Measurements from ENCODE around the gene UROD. TPM values are rescaled to one million over a fixed set of nuclear protein-coding genes. Genes with fewer than 3 reads are reported as not detected.
A peak's percentile ranks its signal among the peaks of the same experiment; 100 is the strongest.
"Not testable (repeated sequence)": the region's sequence is repeated elsewhere in the genome, so short reads cannot be mapped to it uniquely, and the experiment has no call there.

Gene UROD
- total RNA-seq, 4 donors from 2014 or later = 84.3 to 90.2 (median 89.3) TPM

DNA sequence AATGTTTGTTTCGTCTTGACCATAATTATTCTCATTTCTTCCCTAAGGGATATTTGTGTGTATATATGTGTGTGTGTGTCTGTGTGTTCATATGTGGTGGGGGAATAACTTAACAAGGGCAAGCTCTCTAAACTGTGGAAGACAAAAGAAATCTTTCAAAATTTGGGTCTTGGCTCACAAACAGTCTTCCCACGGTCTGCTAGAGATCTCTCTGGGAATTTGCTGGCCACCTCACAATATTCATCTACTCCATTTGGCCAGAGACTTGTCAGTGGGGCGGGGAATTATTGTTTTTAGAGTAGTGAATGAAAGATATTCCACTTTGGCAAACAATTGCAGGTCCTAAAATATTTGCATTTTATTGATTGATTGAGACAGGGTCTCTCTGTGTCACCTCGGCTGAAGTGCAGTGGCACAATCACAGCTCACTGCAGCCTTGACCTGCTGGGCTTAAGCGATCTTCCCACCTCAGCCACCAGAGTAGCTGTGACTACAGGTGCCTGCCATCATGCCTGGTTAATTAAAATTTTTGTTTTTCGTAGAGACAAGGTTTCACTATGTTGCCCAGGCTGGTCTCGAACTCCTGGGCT is 17.6 kb upstream of the UROD start:
- no peak for DNase-seq (ENCODE audit: extremely low spot score)
- H3K9me3 ChIP-seq = no peaks in the 10 kb centered on the region
- intact Hi-C loops (cut with DNase I) = no loop called here
- no peaks in the 10 kb centered on the region for H3K27me3 ChIP-seq
- WGBS = 75% methylated on average over 7 of the region's 7 CpGs
- H3K27ac ChIP-seq (replicated peaks in 1 of 4) = no peak overlapping the region
- H3K4me3 ChIP-seq = no peak overlapping the region
- no peaks in the 10 kb centered on the region for H3K4me1 ChIP-seq
- no peaks in the 10 kb centered on the region for H3K36me3 ChIP-seq
- TF ChIP-seq POLR2A (IDR thresholded peaks at IDR 0.05; ENCODE audit: low read depth) (no peak), EP300 (IDR thresholded peaks at IDR 0.05) (no peak), POLR2AphosphoS5 (IDR thresholded peaks at IDR 0.05) (no peak), CTCF (IDR thresholded peaks at IDR 0.05) (no peak)

DNA sequence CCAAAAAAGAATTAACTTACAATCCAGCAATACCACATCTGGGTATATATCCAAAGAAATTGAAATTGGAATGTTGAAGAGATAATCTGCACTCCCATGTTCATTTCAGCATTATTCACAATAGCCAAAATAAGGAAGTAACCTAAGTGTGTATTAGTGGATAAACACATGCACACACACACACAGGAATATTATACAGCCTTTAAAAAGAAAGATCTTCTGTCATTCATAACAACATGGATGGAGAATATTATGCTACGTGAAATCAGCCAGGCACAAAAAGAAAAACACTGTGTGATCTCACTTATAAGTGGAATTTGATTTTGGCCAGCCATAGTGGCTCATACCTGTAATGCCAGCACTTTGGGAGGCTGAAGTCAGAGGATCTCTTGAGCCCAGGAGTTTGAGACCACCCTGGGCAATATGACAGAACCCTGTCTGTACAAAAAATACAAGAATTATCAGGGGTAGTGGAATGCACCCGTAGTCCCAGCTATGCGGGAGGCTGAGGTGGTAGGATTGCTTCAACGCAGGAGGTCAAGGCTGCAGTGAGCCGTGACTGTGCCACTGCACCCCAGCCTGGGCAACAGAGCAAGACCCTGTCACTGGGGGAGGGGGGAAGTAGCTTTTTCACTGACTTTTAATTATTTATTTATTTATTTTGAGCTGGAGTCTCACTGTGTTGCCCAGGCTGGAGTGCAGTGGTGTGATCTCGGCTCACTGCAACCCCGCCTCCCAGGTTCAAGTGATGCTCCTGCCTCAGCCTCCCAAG is 16.4 kb upstream of the UROD start:
- intact Hi-C loops (cut with DNase I) = no loop called here
- no peak for TF ChIP-seq CTCF (IDR thresholded peaks at IDR 0.05)
- TF ChIP-seq EP300 (IDR thresholded peaks at IDR 0.05) = no peak
- TF ChIP-seq POLR2AphosphoS5 (IDR thresholded peaks at IDR 0.05) = no peak
- no peak for TF ChIP-seq POLR2A (IDR thresholded peaks at IDR 0.05; ENCODE audit: low read depth)
- Histone ChIP-seq H3K36me3 (no peaks in the 10 kb centered on the region), H3K4me1 (no peaks in the 10 kb centered on the region), H3K9me3 (no peaks in the 10 kb centered on the region), H3K4me3 (no peak overlapping the region), H3K27ac (replicated peaks in 1 of 4) (no peak overlapping the region), H3K27me3 (no peaks in the 10 kb centered on the region)
- 94% methylated on average over 7 of the region's 7 CpGs for WGBS
- no peak for DNase-seq (ENCODE audit: extremely low spot score)

GRCh38 chr1:44999232-44999631 is 12.8 kb upstream of the UROD start:
- 87% methylated on average over 3 of the region's 3 CpGs for WGBS

DNA sequence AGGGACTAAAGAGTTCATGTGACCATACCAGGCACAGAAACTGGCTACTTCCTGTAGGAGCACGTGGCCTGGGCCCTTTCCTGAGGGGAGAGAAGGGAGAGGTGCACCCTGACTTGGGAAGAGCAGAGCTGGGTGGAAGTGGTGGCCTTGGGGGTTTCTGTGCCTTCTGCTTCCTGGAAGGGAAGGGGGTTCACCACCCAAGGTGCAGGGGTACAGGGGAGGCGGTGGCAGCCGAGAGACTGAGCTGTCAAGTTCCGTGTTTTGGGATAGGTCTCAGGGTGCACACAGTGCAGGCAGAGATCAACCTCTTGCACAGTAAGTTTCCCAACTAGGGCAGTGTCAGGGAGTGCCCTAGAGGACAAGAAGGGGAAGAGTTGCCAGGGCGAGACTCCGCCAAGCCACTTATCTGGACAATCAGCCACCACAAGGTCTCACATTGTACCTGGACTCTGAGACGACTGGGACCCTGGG is 11.0 kb upstream of the UROD start:
- 62% methylated on average over 4 of the region's 7 CpGs for WGBS
- H3K4me3 ChIP-seq = no peak overlapping the region
- DNase-seq (ENCODE audit: extremely low spot score) = peak; percentile 92
- intact Hi-C loops (cut with DNase I) = no loop called here
- no peak overlapping the region for H3K27ac ChIP-seq (replicated peaks in 1 of 4)
- H3K4me1 ChIP-seq = peaks cover 0 to 3% (median 0%) of the 10 kb centered on the region in 4 donors
- H3K9me3 ChIP-seq = no peaks in the 10 kb centered on the region
- TF ChIP-seq EP300 (IDR thresholded peaks at IDR 0.05) (no peak), CTCF (IDR thresholded peaks at IDR 0.05) (no peak), POLR2AphosphoS5 (IDR thresholded peaks at IDR 0.05) (no peak), POLR2A (IDR thresholded peaks at IDR 0.05; ENCODE audit: low read depth) (no peak)
- H3K36me3 ChIP-seq = peaks cover 33 to 49% (median 42%) of the 10 kb centered on the region in 4 donors
- no peaks in the 10 kb centered on the region for H3K27me3 ChIP-seq

More at GRCh38 chr1:44999232-44999631, 12.8 kb upstream of the UROD start:
- H3K27ac ChIP-seq (replicated peaks in 1 of 4) = no peak overlapping the region
- peaks cover 16 to 31% (median 23%) of the 10 kb centered on the region in 4 donors for H3K36me3 ChIP-seq
- DNase-seq (ENCODE audit: extremely low spot score) = no peak
- H3K27me3 ChIP-seq = no peaks in the 10 kb centered on the region
- no peak overlapping the region for H3K4me3 ChIP-seq
- no peaks in the 10 kb centered on the region for H3K9me3 ChIP-seq
- H3K4me1 ChIP-seq = peaks cover 0 to 3% (median 0%) of the 10 kb centered on the region in 4 donors
- intact Hi-C loops (cut with DNase I) = no loop called here
- TF ChIP-seq POLR2AphosphoS5 (IDR thresholded peaks at IDR 0.05) = no peak
- TF ChIP-seq POLR2A (IDR thresholded peaks at IDR 0.05; ENCODE audit: low read depth) = no peak
- no peak for TF ChIP-seq CTCF (IDR thresholded peaks at IDR 0.05)

DNA sequence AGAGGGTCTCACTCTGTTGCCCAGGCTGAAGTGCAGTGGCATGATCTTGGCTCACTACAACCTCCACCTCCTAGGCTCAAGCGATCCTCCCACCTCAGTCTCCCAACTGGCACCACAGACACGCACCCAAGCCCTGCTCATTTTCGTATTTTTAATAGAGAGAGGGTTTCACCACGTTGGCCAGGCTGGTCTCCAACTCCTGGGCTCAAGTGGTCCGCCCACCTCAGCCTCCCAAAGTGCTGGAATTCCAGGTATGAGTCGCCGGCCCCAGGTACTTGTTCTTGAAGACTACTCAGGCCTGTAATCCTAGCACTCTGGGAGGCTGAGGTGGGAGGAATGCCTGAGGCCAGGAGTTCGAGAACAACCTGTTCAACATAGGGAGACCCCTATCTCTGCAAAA is 10.5 kb upstream of the UROD start:
- intact Hi-C loops (cut with DNase I); H3K27ac ChIP-seq (replicated peaks in 1 of 4); H3K4me3 ChIP-seq; H3K4me1 ChIP-seq; H3K27me3 ChIP-seq; H3K9me3 ChIP-seq: not testable (repeated sequence)
- H3K36me3 ChIP-seq = peaks cover 38 to 54% (median 47%) of the 10 kb centered on the region in 4 donors
- DNase-seq (ENCODE audit: extremely low spot score) = peak; percentile 47
- WGBS = 95% methylated on average over 6 of the region's 8 CpGs

All from esophagus muscularis mucosa (tissue), 4 donors.